NCI-H128 (cell line): ENCODE data around the gene ZCCHC12.

ENCODE experiments used
- DNase-seq: peaks from one replicate; lab custom pipeline; 2025; ENCODE audit not compliant: unreplicated experiment; lab: John Stamatoyannopoulos, UW

Gene ZCCHC12

GRCh38 chrX:118867251-118867650 lies 43.6 kb downstream of the ZCCHC12 start:
- no peak for DNase-seq

- DNase-seq, result no peak
Observed at GRCh38 chrX:118872102-118872566, 48.5 kb downstream of the ZCCHC12 start.
